SK-N-MC (cell line): ENCODE measurements around the gene JPH3.

Experiments
- EZH2 ChIP-seq: fragments of 200-600 bp; sonication (generic); IDR thresholded peaks from one replicate; pipeline ENCODE4 v1.6.1; 2017; ENCODE audit warnings: antibody characterized with exemption
- FOXP2 ChIP-seq: optimal IDR thresholded peaks from 2 replicates; pipeline ENCODE3; 2011; ENCODE audit warnings: mild to moderate bottlenecking, moderate library complexity; ENCODE audit not compliant: insufficient read depth; ENCODE audit errors: extremely low read length, control extremely low read depth
- POLR2AphosphoS5 ChIP-seq: IDR thresholded peaks from 2 replicates; pipeline ENCODE4 v1.6.1; 2012; ENCODE audit warnings: mild to moderate bottlenecking, low read depth, low read length, borderline replicate concordance

DNA sequence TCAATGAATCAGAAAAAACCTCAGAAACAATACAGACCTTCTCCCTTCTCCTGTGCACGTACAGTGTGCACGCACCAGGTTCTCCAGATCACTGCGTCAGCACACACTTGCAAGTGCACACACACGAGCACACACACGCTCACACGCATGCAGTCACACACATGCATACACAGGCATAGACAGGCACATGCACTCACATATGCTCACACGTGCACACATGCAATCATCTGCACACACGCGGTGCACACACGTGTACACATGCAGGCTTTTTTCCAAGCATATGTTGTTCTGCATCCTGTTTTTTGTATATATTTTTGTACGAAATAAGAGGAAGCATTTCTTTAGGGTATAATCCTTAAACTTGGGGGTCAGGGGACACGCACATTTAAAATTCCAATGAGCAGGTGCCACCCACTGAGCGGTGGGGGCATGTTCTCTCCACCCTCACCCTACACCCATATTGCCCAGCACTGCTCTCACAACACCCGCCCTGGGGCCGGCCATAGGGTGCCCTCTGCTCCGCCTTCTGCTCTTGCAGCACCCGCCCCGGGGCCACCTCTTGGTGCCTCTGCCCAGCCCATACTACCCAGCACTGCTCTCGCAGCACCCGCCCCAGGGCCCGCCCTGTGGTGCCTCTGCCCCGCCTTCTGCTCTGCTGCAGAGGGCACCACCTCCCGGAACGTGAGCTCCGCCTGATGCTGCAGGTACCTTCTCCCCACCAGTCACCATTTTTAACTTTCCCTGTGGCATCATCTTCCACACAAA is 142.6 kb downstream of the JPH3 start:
- no peak for TF ChIP-seq EZH2
- no peak for TF ChIP-seq POLR2AphosphoS5
- no peak for TF ChIP-seq FOXP2
